ENCODE results near the gene MAMDC4. TPM values are rescaled to one million over a fixed set of nuclear protein-coding genes. Genes with fewer than 3 reads are reported as not detected.

MAMDC4 gene
- total RNA-seq, 1 experiment from 2014 or later = 6.3 TPM

GRCh38 chr9:136820971-136821825 is 30.9 kb upstream of the MAMDC4 start:
- TF ChIP-seq SIN3A (IDR thresholded peaks at IDR 0.05; ENCODE audit: borderline replicate concordance, insufficient read depth, low read depth, low read length) (no peak), REST (IDR thresholded peaks at IDR 0.05; ENCODE audit: insufficient read depth in 1 of 2, low read depth in 2 of 2, low read length in 1 of 2) (no peak), POLR2AphosphoS5 (IDR thresholded peaks at IDR 0.05; ENCODE audit: low read depth, low read length) (no peak), CTCF (IDR thresholded peaks at IDR 0.05) (no peak), TCF7L2 (IDR thresholded peaks at IDR 0.05; ENCODE audit: low read depth, low read length) (no peak)
- ATAC-seq (no peak), DNase-seq (ENCODE audit: low read depth, low spot score) (no peak)
- intact Hi-C loops (cut with micrococcal nuclease; ENCODE audit: unreplicated experiment) (no loop called here), in situ Hi-C loops (cut with HindIII; ENCODE audit: low pct_unique_long_range_greater_than_20kb, low sequenced_read_pairs) (no loop called here)
- no peaks in the 10 kb centered on the region for H3K36me3 ChIP-seq (ENCODE audit: control insufficient read depth, insufficient read depth, low read length)
- BruUV-seq (replicated peaks) = no TSS peak
- POLR2A ChIA-PET = no interaction called here
- CTCF ChIA-PET = no interaction called here
- H3K27me3 ChIP-seq (ENCODE audit: control insufficient read depth, insufficient read depth, low read length) = no peaks in the 10 kb centered on the region
- H3K27ac ChIP-seq (ENCODE audit: low read length) = no peak overlapping the region
- H3K4me3 ChIP-seq (ENCODE audit: low read depth in 2 of 2, low read length in 2 of 2) = no peak overlapping the region
- H3K9me3 ChIP-seq (ENCODE audit: control insufficient read depth, insufficient read depth, low read depth, low read length) = no peaks in the 10 kb centered on the region
- no peaks in the 10 kb centered on the region for H3K4me1 ChIP-seq (ENCODE audit: control insufficient read depth, insufficient read depth, low read length)

DNA sequence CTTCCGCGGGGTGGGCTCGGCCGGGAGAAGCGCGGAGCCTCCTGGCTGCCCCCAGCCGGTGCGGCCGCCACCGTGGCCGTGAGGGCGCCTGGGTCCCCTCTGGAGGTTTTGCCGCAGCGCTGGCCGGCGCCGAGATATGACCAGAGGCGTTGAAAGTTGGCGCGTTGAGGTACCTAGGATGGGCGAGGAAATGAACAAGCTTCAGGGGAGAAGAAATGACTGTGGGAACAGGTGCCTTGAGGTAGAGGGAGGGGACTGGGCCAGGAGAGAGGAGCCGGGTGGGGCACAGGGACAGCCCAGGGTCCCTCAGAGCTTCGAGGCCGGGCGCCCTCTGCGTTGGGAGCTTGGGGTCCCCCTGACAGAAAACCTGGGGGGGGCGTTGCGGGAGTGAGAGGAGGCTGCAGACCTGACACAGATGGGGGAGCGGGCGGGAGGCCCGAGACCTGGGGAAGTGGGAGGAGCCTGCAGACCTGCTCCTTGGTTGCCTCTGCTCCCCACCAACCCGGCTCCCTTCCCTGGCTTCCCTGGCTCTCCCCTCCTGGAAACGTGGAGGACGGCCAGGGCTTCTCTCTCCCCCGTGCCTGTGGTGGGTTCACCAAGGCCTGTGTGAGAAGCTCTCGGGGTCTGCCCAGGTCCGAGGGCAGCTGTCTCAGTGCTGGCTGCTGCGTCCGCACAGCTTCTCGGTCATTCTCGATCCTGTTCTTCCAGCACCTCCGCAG is 30.2 kb upstream of the MAMDC4 start:
- Histone ChIP-seq H3K4me1 (ENCODE audit: control insufficient read depth, insufficient read depth, low read length) (no peaks in the 10 kb centered on the region), H3K4me3 (ENCODE audit: low read depth in 2 of 2, low read length in 2 of 2) (no peak overlapping the region), H3K27ac (ENCODE audit: low read length) (no peak overlapping the region), H3K36me3 (ENCODE audit: control insufficient read depth, insufficient read depth, low read length) (no peaks in the 10 kb centered on the region), H3K27me3 (ENCODE audit: control insufficient read depth, insufficient read depth, low read length) (no peaks in the 10 kb centered on the region), H3K9me3 (ENCODE audit: control insufficient read depth, insufficient read depth, low read depth, low read length) (no peaks in the 10 kb centered on the region)
- BruUV-seq (replicated peaks) = no TSS peak
- ChIA-PET POLR2A (no interaction called here), CTCF (no interaction called here)
- ATAC-seq (no peak), DNase-seq (ENCODE audit: low read depth, low spot score) (no peak)
- in situ Hi-C loops (cut with HindIII; ENCODE audit: low pct_unique_long_range_greater_than_20kb, low sequenced_read_pairs) = no loop called here
- TF ChIP-seq REST (IDR thresholded peaks at IDR 0.05; ENCODE audit: insufficient read depth in 1 of 2, low read depth in 2 of 2, low read length in 1 of 2) = no peak
- no peak for TF ChIP-seq CTCF (IDR thresholded peaks at IDR 0.05)
- TF ChIP-seq SIN3A (IDR thresholded peaks at IDR 0.05; ENCODE audit: borderline replicate concordance, insufficient read depth, low read depth, low read length) = no peak
- TF ChIP-seq TCF7L2 (IDR thresholded peaks at IDR 0.05; ENCODE audit: low read depth, low read length) = no peak
- no peak for TF ChIP-seq POLR2AphosphoS5 (IDR thresholded peaks at IDR 0.05; ENCODE audit: low read depth, low read length)
- intact Hi-C loops (cut with micrococcal nuclease; ENCODE audit: unreplicated experiment) = no loop called here
